ACC112 (cell line): ENCODE measurements around the gene MFSD11.

Source experiments
- H2AFZ ChIP-seq: fragments of 200-600 bp; sonication (generic); one replicate; pipeline ENCODE4 v1.6.0; 2017; ENCODE audit warnings: antibody characterized with exemption, low read length; ENCODE audit not compliant: unreplicated experiment
- H3K27ac ChIP-seq: fragments of 200-600 bp; sonication (generic); 2 replicates; pipeline ENCODE4 v1.5.1; 2014; ENCODE audit warnings: low read depth, mild to moderate bottlenecking, antibody characterized with exemption, low read length, moderate library complexity
- H3K27me3 ChIP-seq: fragments of 200-600 bp; sonication (generic); 2 replicates; pipeline ENCODE4 v1.6.1; 2014; ENCODE audit warnings: mild to moderate bottlenecking, antibody characterized with exemption, low read length, moderate library complexity, mixed read lengths; ENCODE audit not compliant: insufficient read depth
- H3K36me3 ChIP-seq: fragments of 200-600 bp; sonication (generic); 2 replicates; pipeline ENCODE4 v1.6.1; 2016; ENCODE audit warnings: mild to moderate bottlenecking, antibody characterized with exemption, low read length, moderate library complexity, mixed read lengths; ENCODE audit not compliant: insufficient read depth
- H3K4me1 ChIP-seq: fragments of 200-600 bp; sonication (generic); one replicate; pipeline ENCODE4 v1.6.1; 2016; ENCODE audit warnings: low read length, mixed read lengths; ENCODE audit not compliant: insufficient read depth, unreplicated experiment, control insufficient read depth
- H3K4me3 ChIP-seq: fragments of 200-600 bp; sonication (generic); 2 replicates; pipeline ENCODE4 v1.5.1; 2014; ENCODE audit warnings: mild to moderate bottlenecking, low read depth, low read length
- H3K79me2 ChIP-seq: fragments of 200-600 bp; sonication (generic); one replicate; pipeline ENCODE4 v1.6.0; 2016; ENCODE audit warnings: low read length; ENCODE audit not compliant: control insufficient read depth, unreplicated experiment, insufficient read depth

Gene MFSD11

DNA sequence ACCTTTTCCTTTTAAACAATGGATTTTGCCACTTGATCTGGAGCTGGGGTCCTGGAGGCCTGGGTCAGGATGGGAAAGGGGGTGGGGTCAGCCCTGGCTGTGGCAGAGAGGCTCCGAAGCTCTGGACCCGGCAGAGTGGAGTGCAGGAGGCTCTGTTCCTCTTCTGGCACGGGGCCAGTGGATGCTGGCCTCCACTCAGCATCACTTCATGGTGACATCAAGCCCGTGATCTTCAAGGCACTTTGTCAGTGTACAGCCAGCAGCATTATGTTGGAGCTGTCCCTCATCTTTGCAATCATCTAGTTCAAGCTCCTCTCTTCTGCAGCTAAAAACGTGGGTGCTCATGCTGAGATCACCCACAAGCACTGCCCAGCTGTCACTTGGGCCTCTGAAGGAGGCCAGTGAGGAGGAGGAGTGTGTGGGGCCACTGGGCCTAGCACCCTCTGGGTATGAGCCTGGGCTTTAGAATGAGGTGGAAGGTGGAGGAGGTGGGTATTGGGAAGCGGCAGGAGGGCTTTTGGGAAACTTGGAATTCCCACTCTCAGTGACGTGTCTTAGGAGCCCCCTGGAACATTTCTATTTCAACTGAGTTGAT lies 84.4 kb downstream of the MFSD11 start:
- Histone ChIP-seq H3K4me1 (no peaks in the 10 kb centered on the region), H3K27me3 (peaks cover 17% of the 10 kb centered on the region), H2AFZ (no peak overlapping the region), H3K79me2 (no peaks in the 10 kb centered on the region), H3K4me3 (no peak overlapping the region), H3K36me3 (no peaks in the 10 kb centered on the region), H3K27ac (no peak overlapping the region)

DNA sequence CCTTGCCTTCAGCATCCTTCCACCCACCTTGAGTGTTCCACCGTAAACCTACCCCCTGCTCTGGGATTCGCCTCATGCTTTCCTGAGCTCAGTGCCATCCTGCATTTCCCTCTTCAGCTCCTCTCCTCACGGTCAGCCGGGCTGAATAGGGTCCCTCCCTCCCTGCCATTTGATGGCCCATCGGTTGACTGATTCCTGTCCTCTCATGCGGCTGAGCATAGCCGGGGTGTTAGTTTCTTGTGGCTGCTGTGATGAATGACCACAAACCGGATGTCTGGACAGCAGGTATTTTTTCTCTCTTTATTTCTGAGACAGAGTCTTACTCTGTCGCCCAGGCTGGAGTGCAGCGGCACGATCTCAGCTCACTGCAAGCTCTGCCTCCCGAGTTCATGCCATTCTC lies 86.2 kb downstream of the MFSD11 start:
- Histone ChIP-seq H3K79me2 (no peaks in the 10 kb centered on the region), H3K27me3 (peaks cover 11% of the 10 kb centered on the region), H3K4me3 (no peak overlapping the region), H3K27ac (no peak overlapping the region), H3K36me3 (no peaks in the 10 kb centered on the region), H2AFZ (no peak overlapping the region), H3K4me1 (no peaks in the 10 kb centered on the region)

DNA sequence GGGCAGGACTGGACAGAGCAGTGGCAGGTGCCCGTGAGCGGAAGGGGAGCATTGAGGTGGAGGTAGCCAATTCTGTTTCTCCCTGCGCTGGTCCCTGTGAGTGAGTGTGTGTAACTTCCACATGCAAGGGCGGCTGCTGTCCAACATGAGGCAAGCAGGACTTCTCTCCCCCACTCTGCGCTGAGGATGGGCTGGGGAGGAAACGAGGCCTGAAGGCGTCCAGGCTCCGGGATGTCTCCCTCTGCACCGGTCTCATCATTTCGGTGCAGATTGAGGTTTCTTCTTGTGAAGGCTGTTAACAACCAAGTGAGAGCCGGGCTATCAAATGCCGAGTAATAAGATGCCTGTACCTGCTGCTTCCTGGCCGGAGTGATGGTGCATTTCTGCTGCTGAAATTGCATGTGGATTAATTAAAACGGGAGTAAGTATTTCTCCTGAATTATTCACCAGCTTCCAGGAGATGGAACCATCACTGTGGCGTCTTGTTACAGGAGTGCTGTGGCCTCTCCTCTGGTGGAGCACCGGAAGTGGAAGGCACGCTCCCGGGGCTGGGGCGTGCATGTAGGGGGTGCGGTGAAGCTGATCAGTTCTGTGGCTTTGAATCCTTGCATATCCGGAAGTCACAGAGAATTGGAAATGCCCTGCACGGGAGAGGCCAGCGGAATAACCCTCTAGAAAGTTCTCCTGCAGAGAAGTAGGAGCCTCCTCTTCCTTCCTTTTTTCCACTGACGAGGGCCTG lies 88.6 kb downstream of the MFSD11 start:
- Histone ChIP-seq H2AFZ (no peak overlapping the region), H3K4me1 (no peaks in the 10 kb centered on the region), H3K27ac (no peak overlapping the region), H3K27me3 (peaks cover 5% of the 10 kb centered on the region), H3K79me2 (no peaks in the 10 kb centered on the region), H3K36me3 (no peaks in the 10 kb centered on the region), H3K4me3 (no peak overlapping the region)

DNA sequence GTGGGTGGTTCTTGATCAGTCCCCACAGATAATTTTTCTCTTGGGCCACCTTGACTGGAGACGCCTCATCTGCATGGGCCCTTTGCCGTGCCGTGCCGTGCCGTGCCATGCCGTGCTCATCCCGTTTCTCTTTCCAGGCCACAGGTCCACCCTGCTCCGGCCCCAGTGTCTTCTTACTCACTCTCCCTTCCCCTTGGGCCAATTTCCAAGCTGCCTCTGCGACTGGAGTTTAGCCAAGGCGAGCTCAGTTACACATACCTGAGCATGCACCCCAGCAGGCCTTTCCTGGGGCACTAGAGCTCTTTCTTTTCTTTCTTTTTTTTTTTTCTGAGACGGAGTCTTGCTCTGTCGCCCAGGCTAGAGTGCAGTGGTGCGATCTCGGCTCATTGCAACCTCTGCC lies 89.8 kb downstream of the MFSD11 start:
- Histone ChIP-seq H2AFZ (no peak overlapping the region), H3K79me2 (no peaks in the 10 kb centered on the region), H3K27ac (no peak overlapping the region), H3K4me3 (no peak overlapping the region), H3K36me3 (no peaks in the 10 kb centered on the region), H3K4me1 (no peaks in the 10 kb centered on the region), H3K27me3 (peaks cover 5% of the 10 kb centered on the region)
